K562 (cell line): Measurements from ENCODE around the gene SLC19A1. TPM values are rescaled to one million over a fixed set of nuclear protein-coding genes. Genes with fewer than 3 reads are reported as not detected.

Experiments used
- ATAC-seq: fragments of 200-7000 bp; cut with Tn5 transposase; 3 replicates; pipeline ENCODE4 v1.9.1; 2020; ENCODE audit warnings: moderate library complexity
- BruUV-seq: library from RNA; stranded (reverse); fragments of 400-500 nt; replicated peaks from 2 replicates; lab custom pipeline; 2021; lab: Mats Ljungman, UMichigan
- CTCF ChIA-PET: fragments of 300-600 bp; formaldehyde crosslinking; extraction: SDS; loops from one replicate; lab custom pipeline; 2021; ENCODE audit warnings: low intra/inter-chr PET ratio; lab: Yijun Ruan, JAX
- POLR2A ChIA-PET: fragments of 300-600, 350-650 bp; sonication (Branson Sonifier 250); formaldehyde crosslinking; extraction: SDS; loops from one replicate; lab custom pipeline; 2021; ENCODE audit warnings: antibody characterized with exemption, inconsistent platforms; lab: Yijun Ruan, JAX
- DNase-seq, 4 experiments: peaks; one replicate each; pipeline versions ENCODE4 v3.0.0 to v3.0.0-alpha.2; 2011 to 2018; ENCODE audit warnings: low spot score in 3 of 4, mixed read lengths in 3 of 4; ENCODE audit errors: extremely low read depth in 1 of 4
- FAIRE-seq: peaks from 2 replicates; lab custom pipeline; 2011; peaks lifted over from hg19 to GRCh38; lab: Jason Lieb, UNC
- H2AFZ ChIP-seq: 2 replicates; pipeline ENCODE4 v1.6.0; 2011; ENCODE audit warnings: low read depth, low read length, control low read depth, inconsistent platforms
- H3K27ac ChIP-seq: fragments of 200-600 bp; 3 replicates; pipeline ENCODE4 v1.8.0; 2011; ENCODE audit warnings: low read depth, mild to moderate bottlenecking, control low read depth, inconsistent platforms, low read length, moderate library complexity, mixed read lengths; ENCODE audit errors: extremely low read depth
- H3K27me3 ChIP-seq, 2 experiments: fragments of 300-600 bp in 1 of 2; 2 replicates in 1 of 2; 3 replicates in 1 of 2; pipeline versions ENCODE4 v1.6.0 to v1.8.0; 2011; ENCODE audit warnings: inconsistent platforms in 2 of 2, low read length in 2 of 2, mild to moderate bottlenecking in 1 of 2, mixed read lengths in 1 of 2, moderate library complexity in 1 of 2; ENCODE audit not compliant: control insufficient read depth in 2 of 2, insufficient read depth in 2 of 2
- H3K36me3 ChIP-seq: fragments of 300-600 bp; 3 replicates; pipeline ENCODE4 v1.8.0; 2011; ENCODE audit warnings: mild to moderate bottlenecking, low read length, inconsistent platforms; ENCODE audit not compliant: control insufficient read depth, insufficient read depth
- H3K4me1 ChIP-seq, 2 experiments: fragments of 200-600 bp in 1 of 2; replicated peaks in 1 of 2; 2 replicates in 1 of 2; 3 replicates in 1 of 2; pipeline versions ENCODE4 v1.5.1 to v1.8.0; 2011; ENCODE audit warnings: inconsistent platforms in 2 of 2, low read length in 2 of 2, mild to moderate bottlenecking in 1 of 2, mixed read lengths in 1 of 2, moderate library complexity in 1 of 2; ENCODE audit not compliant: control insufficient read depth in 2 of 2, insufficient read depth in 2 of 2
- H3K4me2 ChIP-seq: 2 replicates; pipeline ENCODE4 v1.6.1; 2011; ENCODE audit warnings: low read length, control low read depth, inconsistent platforms, mixed read lengths; ENCODE audit not compliant: insufficient read depth
- H3K4me3 ChIP-seq: fragments of 200-600 bp; sonication (generic), shearing (Covaris generic); 2 replicates; pipeline ENCODE4 v1.5.1; 2016; ENCODE audit warnings: control low read depth, inconsistent platforms
- H3K79me2 ChIP-seq: fragments of 200-600 bp; 3 replicates; pipeline ENCODE4 v1.8.0; 2011; ENCODE audit warnings: low read length, inconsistent platforms; ENCODE audit not compliant: control insufficient read depth, insufficient read depth
- H3K9ac ChIP-seq, 2 experiments: 2 replicates each; pipeline versions ENCODE4 v1.6.0 to v1.6.1; 2011; ENCODE audit warnings: low read depth in 2 of 2, low read length in 2 of 2, control low read depth in 1 of 2, inconsistent platforms in 1 of 2, mild to moderate bottlenecking in 1 of 2, mixed read lengths in 1 of 2; ENCODE audit not compliant: insufficient read depth in 1 of 2
- H3K9me1 ChIP-seq: one replicate; pipeline ENCODE4 v1.6.0; 2011; ENCODE audit warnings: inconsistent platforms, mild to moderate bottlenecking, low read length, moderate library complexity; ENCODE audit not compliant: control insufficient read depth, insufficient read depth
- H3K9me3 ChIP-seq: replicated peaks from 2 replicates; pipeline ENCODE4 v1.5.1; 2011; ENCODE audit warnings: low read depth, low read length, inconsistent platforms; ENCODE audit not compliant: control insufficient read depth, insufficient read depth
- H4K20me1 ChIP-seq: replicated peaks from 2 replicates; pipeline ENCODE4 v1.6.1; 2011; ENCODE audit warnings: low read length, inconsistent platforms, mixed read lengths; ENCODE audit not compliant: control insufficient read depth, insufficient read depth
- CHD2 ChIP-seq: IDR thresholded peaks from 2 replicates; pipeline ENCODE4 v1.6.1; 2011; ENCODE audit warnings: low read depth, low read length
- GTF2F1 ChIP-seq: IDR thresholded peaks from 2 replicates; pipeline ENCODE4 v1.6.1; 2011; ENCODE audit warnings: low read depth, low read length, improper control_type of control experiment
- NCOA1 ChIP-seq: fragments of 450-650 bp; IDR thresholded peaks from 2 replicates; pipeline ENCODE4 v1.6.1; 2016; ENCODE audit warnings: low read depth
- POLR2A ChIP-seq: fragments of 450-650 bp; conservative IDR thresholded peaks from 2 replicates; pipeline ENCODE4 v1.6.1; 2016
- POLR2AphosphoS5 ChIP-seq: IDR thresholded peaks from 2 replicates; pipeline ENCODE4 v1.6.1; 2011; ENCODE audit warnings: mild to moderate bottlenecking, low read depth, low read length, moderate library complexity; ENCODE audit not compliant: control insufficient read depth, insufficient read depth
- POLR2G ChIP-seq: fragments of 200-400 bp; formaldehyde crosslinking; IDR thresholded peaks from 2 replicates; pipeline ENCODE4 v1.6.1; 2017; ENCODE audit warnings: low read depth, mild to moderate bottlenecking, antibody characterized with exemption, low read length, moderate library complexity
- RBM22 ChIP-seq: fragments of 200-400 bp; formaldehyde crosslinking; IDR thresholded peaks from 2 replicates; pipeline ENCODE4 v1.6.1; 2018; ENCODE audit warnings: low read length, low read depth; ENCODE audit not compliant: poor library complexity, severe bottlenecking
- SMC3 ChIP-seq: conservative IDR thresholded peaks from 2 replicates; pipeline ENCODE4 v1.6.1; 2011; ENCODE audit warnings: low read depth, low read length, improper control_type of control experiment; ENCODE audit not compliant: insufficient read depth
- SREBF1 ChIP-seq: fragments of 150-350 bp; IDR thresholded peaks from 2 replicates; pipeline ENCODE4 v1.6.1; 2014; ENCODE audit warnings: antibody characterized with exemption, low read depth, low read length, borderline replicate concordance
- SRSF7 ChIP-seq: fragments of 200-400 bp; formaldehyde crosslinking; optimal IDR thresholded peaks from 2 replicates; pipeline ENCODE3; 2017; ENCODE audit warnings: mild to moderate bottlenecking, low read depth, low read length
- ZNF436 ChIP-seq: fragments of 250-450, 450-650 bp; sonication (Bioruptor Pico); formaldehyde crosslinking; IDR thresholded peaks from 2 replicates; pipeline ENCODE4 v1.7.0; 2020; ENCODE audit warnings: mild to moderate bottlenecking
- ZNF584 ChIP-seq: fragments of 200-800 bp; sonication (Bioruptor generic); IDR thresholded peaks from 2 replicates; pipeline ENCODE4 v1.6.1; 2016; ENCODE audit warnings: low read depth, mild to moderate bottlenecking, missing genetic modification characterization, missing compliant biosample characterization
- ZNF699 ChIP-seq: fragments of 250-450 bp; sonication (Bioruptor Pico); IDR thresholded peaks from 2 replicates; pipeline ENCODE4 v1.8.0; 2021; ENCODE audit warnings: mild to moderate bottlenecking, moderate library complexity; ENCODE audit not compliant: insufficient replicate concordance
- ZNF77 ChIP-seq: fragments of 250-450 bp; sonication (Bioruptor Pico); IDR thresholded peaks from 2 replicates; pipeline ENCODE4 v1.5.0; 2020
- WGBS: fragments of 100-300 bp; shearing (Covaris generic); methylation state at CpG from one replicate; pipeline ENCODE4 v1.1.6; 2016; ENCODE audit warnings: low coverage, mixed read lengths; ENCODE audit not compliant: insufficient coverage; ENCODE audit errors: missing lambda C conversion rate; 5-methylcytosine and 5-hydroxymethylcytosine counted together
- in situ Hi-C: fragments of 300-500 bp; cut with MboI; formaldehyde crosslinking; loops from 4 replicates; pipeline ENCODE4 v1.15.0; 2018; ENCODE audit warnings: inconsistent platforms, mixed read lengths
- intact Hi-C: fragments of 100-400 bp; cut with micrococcal nuclease; formaldehyde crosslinking; loops from 2 replicates; pipeline ENCODE4 v1.14.2; 2022
- polyA plus RNA-seq, 8 experiments: library from polyadenylated mRNA; depleted of rRNA in 4 of 8; stranded (reverse) in 5 of 8; unstranded in 3 of 8; fragments of >200 nt; fragmentation: Nextera tagmentation in 2 of 8; fragmentation: Illumina TruSeq in 1 of 8; extraction: Ambion mirVana in 2 of 8; extraction: Trizol in 1 of 8; gene quantifications; 2 replicates each; pipeline versions ENCODE4 v1.2.1 to v1.2.3, GENCODE V29; 2011 to 2014; ENCODE audit warnings: inconsistent platforms in 1 of 8, missing spikeins in 1 of 8
- total RNA-seq, 7 experiments: library from RNA; depleted of rRNA in 6 of 7; stranded (reverse); fragments of >200 nt in 6 of 7; fragmentation: Illumina TruSeq in 2 of 7; extraction: Trizol in 2 of 7; gene quantifications; 2 replicates each; pipeline versions ENCODE4 v1.2.1 to v1.2.3, GENCODE V29; 2011 to 2021; ENCODE audit warnings: low replicate concordance in 1 of 7
- TF ChIP-seq, protein P1 (sequence below): fragments of 250-450 bp; sonication (Bioruptor Pico); IDR thresholded peaks from 2 replicates; pipeline ENCODE4 v1.5.0; 2022; ENCODE audit warnings: mild to moderate bottlenecking
- TF ChIP-seq, protein P2 (sequence below): fragments of 450-650 bp; IDR thresholded peaks from 2 replicates; pipeline ENCODE4 v1.6.1; 2016; ENCODE audit warnings: missing biosample characterization, missing genetic modification characterization

Gene SLC19A1
- total and polyA plus RNA-seq, 9 of the 15 experiments (the other 6 are each of a cell fraction or from before 2014, with no cell fraction given), result 0.65 to 88.7 (median 12.0) TPM

DNA sequence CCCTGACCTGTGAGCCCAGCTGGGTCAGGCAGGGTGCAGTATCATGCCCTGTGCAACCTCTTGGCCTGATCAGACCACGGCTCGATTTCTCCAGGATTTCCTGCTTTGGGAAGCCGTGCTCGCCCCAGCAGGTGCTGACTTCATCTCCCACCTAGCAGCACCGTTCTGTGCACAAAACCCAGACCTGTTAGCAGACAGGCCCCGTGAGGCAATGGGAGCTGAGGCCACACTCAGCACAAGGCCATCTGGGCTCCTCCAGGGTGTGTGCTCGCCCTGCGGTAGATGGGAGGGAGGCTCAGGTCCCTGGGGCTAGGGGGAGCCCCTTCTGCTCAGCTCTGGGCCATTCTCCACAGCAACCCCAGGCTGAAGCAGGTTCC, 29.6 kb downstream of the SLC19A1 start (continued):
- TF ChIP-seq CHD2 (no peak), SREBF1 (no peak), ZNF699 (CRISPR knock-in tag) (no peak), POLR2A (peak; percentile 18; the same call in 1 of the 2 replicates)

DNA sequence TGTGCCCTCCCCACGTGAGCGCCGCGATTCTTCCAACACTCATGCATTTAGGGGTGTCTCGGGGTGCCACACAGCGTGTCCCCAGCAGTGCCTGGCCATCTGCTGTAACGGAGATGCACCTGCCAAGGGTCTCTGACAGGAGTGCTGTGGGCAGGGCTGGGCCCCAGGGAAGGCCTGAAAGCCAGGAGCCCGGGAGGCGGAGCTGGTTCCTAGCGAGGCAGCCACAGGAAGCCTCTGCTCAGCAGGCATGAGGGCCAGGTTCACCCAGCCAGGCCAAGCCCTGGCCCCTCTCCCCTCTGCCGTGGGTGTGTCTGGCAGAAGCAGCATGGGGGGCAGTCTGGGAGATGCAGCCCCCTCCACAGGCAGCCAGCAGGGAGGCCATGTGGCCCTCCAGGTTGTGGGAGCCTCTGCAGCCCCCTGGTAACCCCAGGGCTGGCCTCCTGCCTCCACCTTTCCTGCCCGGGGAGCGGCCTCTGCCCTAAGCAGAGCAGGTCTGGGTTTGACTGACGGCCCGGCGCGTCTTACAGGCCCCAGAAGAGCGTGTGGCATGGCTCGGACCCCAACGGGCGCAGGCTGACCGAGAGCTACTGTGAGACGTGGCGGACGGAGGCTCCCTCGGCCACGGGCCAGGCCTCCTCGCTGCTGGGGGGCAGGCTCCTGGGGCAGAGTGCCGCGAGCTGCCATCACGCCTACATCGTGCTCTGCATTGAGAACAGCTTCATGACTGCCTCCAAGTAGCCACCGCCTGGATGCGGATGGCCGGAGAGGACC, 30.4 kb downstream of the SLC19A1 start:
- in situ Hi-C loops, result no loop called here
- DNase-seq (no peak), ATAC-seq (no peak), FAIRE-seq (no peak)
- intact Hi-C loops, result no loop called here
- peaks cover 55% of the 10 kb centered on the region; the same call in 2 of the 3 replicates for H3K36me3 ChIP-seq
- H3K4me3 ChIP-seq, result no peak overlapping the region
- peaks cover 16% of the 10 kb centered on the region for H4K20me1 ChIP-seq
- H3K79me2 ChIP-seq, result no peaks in the 10 kb centered on the region
- TF ChIP-seq ZNF77 (no peak), ZNF584 (CRISPR knock-in tag) (no peak), SMC3 (no peak), NCOA1 (no peak), ZNF699 (CRISPR knock-in tag) (no peak), SRSF7 (no peak), ZNF436 (CRISPR knock-in tag) (no peak), RBM22 (peak; percentile 44), POLR2A (peak; percentile 50), GTF2F1 (no peak), POLR2AphosphoS5 (0 out of 2 replicates have a peak, but pooled peaks have one; percentile 12), POLR2G (peak; percentile 55)
- TF ChIP-seq, protein P1, sequence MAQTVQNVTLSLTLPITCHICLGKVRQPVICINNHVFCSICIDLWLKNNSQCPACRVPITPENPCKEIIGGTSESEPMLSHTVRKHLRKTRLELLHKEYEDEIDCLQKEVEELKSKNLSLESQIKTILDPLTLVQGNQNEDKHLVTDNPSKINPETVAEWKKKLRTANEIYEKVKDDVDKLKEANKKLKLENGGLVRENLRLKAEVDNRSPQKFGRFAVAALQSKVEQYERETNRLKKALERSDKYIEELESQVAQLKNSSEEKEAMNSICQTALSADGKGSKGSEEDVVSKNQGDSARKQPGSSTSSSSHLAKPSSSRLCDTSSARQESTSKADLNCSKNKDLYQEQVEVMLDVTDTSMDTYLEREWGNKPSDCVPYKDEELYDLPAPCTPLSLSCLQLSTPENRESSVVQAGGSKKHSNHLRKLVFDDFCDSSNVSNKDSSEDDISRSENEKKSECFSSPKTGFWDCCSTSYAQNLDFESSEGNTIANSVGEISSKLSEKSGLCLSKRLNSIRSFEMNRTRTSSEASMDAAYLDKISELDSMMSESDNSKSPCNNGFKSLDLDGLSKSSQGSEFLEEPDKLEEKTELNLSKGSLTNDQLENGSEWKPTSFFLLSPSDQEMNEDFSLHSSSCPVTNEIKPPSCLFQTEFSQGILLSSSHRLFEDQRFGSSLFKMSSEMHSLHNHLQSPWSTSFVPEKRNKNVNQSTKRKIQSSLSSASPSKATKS (CRISPR knock-in tag), result no peak
- TF ChIP-seq, protein P2, sequence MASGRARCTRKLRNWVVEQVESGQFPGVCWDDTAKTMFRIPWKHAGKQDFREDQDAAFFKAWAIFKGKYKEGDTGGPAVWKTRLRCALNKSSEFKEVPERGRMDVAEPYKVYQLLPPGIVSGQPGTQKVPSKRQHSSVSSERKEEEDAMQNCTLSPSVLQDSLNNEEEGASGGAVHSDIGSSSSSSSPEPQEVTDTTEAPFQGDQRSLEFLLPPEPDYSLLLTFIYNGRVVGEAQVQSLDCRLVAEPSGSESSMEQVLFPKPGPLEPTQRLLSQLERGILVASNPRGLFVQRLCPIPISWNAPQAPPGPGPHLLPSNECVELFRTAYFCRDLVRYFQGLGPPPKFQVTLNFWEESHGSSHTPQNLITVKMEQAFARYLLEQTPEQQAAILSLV (tag), result no peak
- no peaks in the 10 kb centered on the region for H3K9me3 ChIP-seq
- H3K9me1 ChIP-seq, result no peaks in the 10 kb centered on the region
- POLR2A ChIA-PET, result interaction anchor here (0.5 to 1.1 kb wide), 2 partner anchors 14 to 32 kb away, joined by 3 read pairs; no protein-coding TSS in a partner anchor
- peak overlapping the region in 1 of 2 experiments; percentile 20; a peak in 1 of 4 replicates for H3K9ac ChIP-seq
- WGBS, result 91% methylated on average over 35 of the region's 35 CpGs
- H2AFZ ChIP-seq, result no peak overlapping the region
- CTCF ChIA-PET, result no interaction called here
- H3K27ac ChIP-seq, result no peak overlapping the region
- no peaks in the 10 kb centered on the region for H3K27me3 ChIP-seq
- no peak overlapping the region for H3K4me2 ChIP-seq
- BruUV-seq, result no TSS peak
- H3K4me1 ChIP-seq, result peaks cover 6 to 74% of the 10 kb centered on the region in 2 experiments; a peak in 4 of 5 replicates
